NCI-H2171 treated with DMSO at 0.1 percent for 48 hours (cell line): ENCODE data around the gene APOBEC3A.
A peak's percentile ranks its signal among the peaks of the same experiment; 100 is the strongest.
"Not testable (repeated sequence)": the region's sequence is repeated elsewhere in the genome, so short reads cannot be mapped to it uniquely, and the experiment has no call there.

ENCODE experiments used
- DNase-seq: peaks from one replicate; lab custom pipeline; 2025; lab: John Stamatoyannopoulos, UW

The APOBEC3A gene

GRCh38 chr22:38943201-38943600 lies 14.2 kb upstream of the APOBEC3A start:
- peak; percentile 17 for DNase-seq

GRCh38 chr22:38943882-38944281 lies 13.5 kb upstream of the APOBEC3A start:
- DNase-seq, result no peak

GRCh38 chr22:38944653-38945052 lies 12.8 kb upstream of the APOBEC3A start:
- no peak for DNase-seq

GRCh38 chr22:38945706-38946338 lies 11.6 kb upstream of the APOBEC3A start:
- DNase-seq, result not testable (repeated sequence)

- DNase-seq, result no peak
These were observed 10.6 kb upstream of the APOBEC3A start for GRCh38 chr22:38946771-38947170.

GRCh38 chr22:38947321-38948140 lies 9.9 kb upstream of the APOBEC3A start:
- DNase-seq, result no peak

GRCh38 chr22:38948181-38948940 lies 9.0 kb upstream of the APOBEC3A start:
- no peak for DNase-seq

GRCh38 chr22:38949889-38950405 lies 7.5 kb upstream of the APOBEC3A start:
- no peak for DNase-seq

GRCh38 chr22:38950527-38951295 lies 6.7 kb upstream of the APOBEC3A start:
- no peak for DNase-seq

GRCh38 chr22:38951734-38952133 lies 5.7 kb upstream of the APOBEC3A start:
- DNase-seq, result no peak

GRCh38 chr22:38952281-38952993 lies 5.0 kb upstream of the APOBEC3A start:
- DNase-seq, result no peak

GRCh38 chr22:38953091-38953490 lies 4.3 kb upstream of the APOBEC3A start:
- DNase-seq, result no peak

GRCh38 chr22:38953577-38954413 lies 3.6 kb upstream of the APOBEC3A start:
- no peak for DNase-seq

GRCh38 chr22:38954414-38955043 lies 2.9 kb upstream of the APOBEC3A start:
- DNase-seq, result no peak

GRCh38 chr22:38955250-38955905 lies 2.0 kb upstream of the APOBEC3A start:
- DNase-seq, result no peak

GRCh38 chr22:38955926-38956325 lies 1.5 kb upstream of the APOBEC3A start:
- no peak for DNase-seq

GRCh38 chr22:38956551-38956950 lies 858 bp upstream of the APOBEC3A start:
- no peak for DNase-seq

- no peak for DNase-seq
These were observed 620 bp downstream of the APOBEC3A start for GRCh38 chr22:38957808-38958650.
